ENCODE measurements around the gene ERF. TPM values are rescaled to one million over a fixed set of nuclear protein-coding genes. Genes with fewer than 3 reads are reported as not detected.

The ERF gene
- 62.7 and 73.9 TPM in 2 replicates for total RNA-seq (2021; fragmentation: NEBNext Ultra II Directional; extraction: Animal tissue kit (Norgen Biotek cat#: 25700))
- 43.7 and 67.6 TPM in 2 replicates for polyA plus RNA-seq (2011; rRNA removed)
- 45.9 TPM for polyA plus RNA-seq (2011; cell fraction: cytosol; rRNA removed)
- polyA plus RNA-seq (2011; cell fraction: nucleus; rRNA removed), result 144 TPM
- 39.2 to 53.3 TPM (median 50.3 TPM) in 4 replicates for polyA plus RNA-seq (2012, experiment 1 of 2)
- 34.9 TPM for polyA plus RNA-seq (2012, experiment 2 of 2)
- 40.5 TPM for polyA plus RNA-seq (2013, experiment 1 of 2)
- polyA plus RNA-seq (2013, experiment 2 of 2), result 40.3 TPM
- 20.2 and 23.3 TPM in 2 replicates for polyA minus RNA-seq (2011; rRNA and poly(A)+ RNA removed)
- polyA minus RNA-seq (2011; cell fraction: cytosol; rRNA and poly(A)+ RNA removed), result 39.0 TPM
- 34.2 TPM for polyA minus RNA-seq (2011; cell fraction: nucleus; rRNA and poly(A)+ RNA removed)
- long read RNA-seq, experiment 1, transcript ERF-201 (4 exons, 2,698 nt), result major isoform, 5 of 23 reads
- long read RNA-seq, experiment 1, partial matches to known transcripts, result 3 of 23 reads
- long read RNA-seq, experiment 1, other reads (novel, unspliced or antisense), result 9 of 23 reads
- long read RNA-seq, experiment 2, result 0 reads

- peaks cover 0 to 3% (median 2%) of the 10 kb centered on the region in 4 experiments; a peak in 2 of 7 replicates for H3K27me3 ChIP-seq (replicated peaks in 1 of 4; ENCODE audit: control insufficient read depth in 3 of 4, extremely low read depth in 1 of 4, insufficient read depth in 3 of 4, low read length in 3 of 4)
- H3K36me3 ChIP-seq (ENCODE audit: control insufficient read depth in 2 of 4, insufficient read depth in 4 of 4, low read length in 3 of 4), result peaks cover 0 to 2% (median under 1%) of the 10 kb centered on the region in 4 experiments; a peak in 2 of 8 replicates
- peak within 1 kb of the TSS; percentile 81; the same call in 1 of the 2 replicates for H2BK5ac ChIP-seq (ENCODE audit: low read depth, low read length)
- peaks cover 4 to 30% of the 10 kb centered on the region in 2 experiments; a peak in 3 of 4 replicates for H3K79me2 ChIP-seq (ENCODE audit: control insufficient read depth in 1 of 2, insufficient read depth in 2 of 2, low read length in 2 of 2)
- DNase-seq (ENCODE audit: low read depth in 1 of 2, low spot score in 2 of 2) (peak in 1 of 2 experiments; percentile 94), FAIRE-seq (no peak)
- H2BK12ac ChIP-seq (ENCODE audit: low read depth, low read length), result 0 out of 2 replicates have a peak within 1 kb of the TSS, but pooled peaks have one; percentile 39
- peaks cover 13% of the 10 kb centered on the region; the same call in 1 of the 2 replicates for H3K23me2 ChIP-seq (ENCODE audit: low read depth, low read length)
- peak within 1 kb of the TSS; percentile 71 to 81 (median 77) for H3K9ac ChIP-seq (replicated peaks in 1 of 4; ENCODE audit: extremely low read depth in 1 of 4, low read depth in 3 of 4, low read length in 3 of 4)
- H3K4me1 ChIP-seq (replicated peaks in 1 of 4; ENCODE audit: control insufficient read depth in 3 of 4, insufficient read depth in 4 of 4, low read length in 3 of 4), result peaks cover 11 to 29% (median 21%) of the 10 kb centered on the region in 4 experiments
- ChIA-PET POLR2A (ENCODE audit: partially characterized antibody) (interaction anchor here (1.1 to 2.1 kb wide), 6 partner anchors 8 to 27 kb away, joined by 4 to 14 read pairs (median 8); no protein-coding TSS in a partner anchor), CTCF (ENCODE audit: partially characterized antibody) (interaction anchor here (0.5 to 9.1 kb wide), 4 partner anchors 8 to 75 kb away, joined by 3 to 75 read pairs (median 30); no protein-coding TSS in a partner anchor)
- H2BK120ac ChIP-seq (replicated peaks; ENCODE audit: low read depth, low read length), result no peak within 1 kb of the TSS
- H3K18ac ChIP-seq (ENCODE audit: extremely low read depth, low read length), result peak within 1 kb of the TSS; percentile 76
- peak within 1 kb of the TSS; percentile 93 for H4K5ac ChIP-seq (ENCODE audit: insufficient read length, low read depth, low read length)
- no peak within 1 kb of the TSS for H2AFZ ChIP-seq (ENCODE audit: low read length)
- no peak within 1 kb of the TSS; the same call in 1 of the 2 replicates for H2BK20ac ChIP-seq (ENCODE audit: low read length)
- H3K56ac ChIP-seq (replicated peaks; ENCODE audit: insufficient read length, low read depth, low read length), result peak within 1 kb of the TSS; percentile 86
- no peak within 1 kb of the TSS for H2BK15ac ChIP-seq (ENCODE audit: low read length)
- H3K9me3 ChIP-seq (ENCODE audit: insufficient read depth in 2 of 2, low read depth in 1 of 2, low read length in 1 of 2), result no peaks in the 10 kb centered on the region
- no peak within 1 kb of the TSS for H3K23ac ChIP-seq (ENCODE audit: insufficient read length)
- H4K20me1 ChIP-seq (replicated peaks in 1 of 2; ENCODE audit: control insufficient read depth in 1 of 2, insufficient read depth in 2 of 2, low read length in 2 of 2), result peaks cover 3 to 12% of the 10 kb centered on the region in 2 experiments
- peak within 1 kb of the TSS; percentile 87 to 97 for H3K4me2 ChIP-seq (ENCODE audit: insufficient read depth in 1 of 2, low read depth in 2 of 2, low read length in 2 of 2)
- H2AK5ac ChIP-seq (ENCODE audit: low read depth, low read length), result no peak within 1 kb of the TSS
- no peak within 1 kb of the TSS for H3K14ac ChIP-seq (ENCODE audit: insufficient read length)
- H4K8ac ChIP-seq (ENCODE audit: extremely low read depth, insufficient read depth, low read length), result peak within 1 kb of the TSS; percentile 39
- WGBS, 2 experiments (ENCODE audit: extremely low coverage in 1 of 2, insufficient coverage in 1 of 2, insufficient read length in 1 of 2, insufficient replicate concordance in 2 of 2, low coverage in 1 of 2, low lambda C conversion rate in 2 of 2, missing lambda C conversion rate in 1 of 2), result 0% methylated on average over 11 of the region's 75 CpGs; no CpG with 5 or more reads in 1 of the 2 experiments
- peak within 1 kb of the TSS; percentile 91 for H4K91ac ChIP-seq (replicated peaks; ENCODE audit: insufficient read length, low read length)
- peak within 1 kb of the TSS; percentile 85 for H3K4ac ChIP-seq (replicated peaks; ENCODE audit: insufficient read length, low read depth, low read length)
- peak within 1 kb of the TSS; percentile 71 to 99 (median 78) for H3K4me3 ChIP-seq (ENCODE audit: extremely low read depth in 1 of 4, insufficient read depth in 2 of 4, low read depth in 3 of 4, low read length in 4 of 4)
- peaks cover 11% of the 10 kb centered on the region for H3K79me1 ChIP-seq (ENCODE audit: low read depth, low read length)
- peak within 1 kb of the TSS; percentile 89 for H3K27ac ChIP-seq (ENCODE audit: low read depth, low read length)
- peak; percentile 24; the same call in 1 of the 2 replicates for TF ChIP-seq BACH1 (IDR thresholded peaks at IDR 0.05; ENCODE audit: low read length)
- TF ChIP-seq RNF2 (IDR thresholded peaks at IDR 0.05; ENCODE audit: borderline replicate concordance, low read depth, low read length, missing control alignments, poor library complexity, severe bottlenecking), result no peak
- 0 out of 2 replicates have a peak, but pooled peaks have one; percentile 17 for TF ChIP-seq MAX (IDR thresholded peaks at IDR 0.05)
- peak; percentile 73 for TF ChIP-seq TAF1 (IDR thresholded peaks at IDR 0.05; ENCODE audit: low read depth, low read length)
- TF ChIP-seq SIN3A (conservative IDR thresholded peaks at IDR 0.05 in 1 of 2, IDR thresholded peaks at IDR 0.05 in 1 of 2; ENCODE audit: low read depth in 1 of 2, low read length in 2 of 2), result peak in 1 of 2 experiments; percentile 14; a peak in 1 of 4 replicates
- peak; percentile 60 for TF ChIP-seq PHF8 (conservative IDR thresholded peaks at IDR 0.05; ENCODE audit: low read depth, low read length)
Measured at GRCh38 chr19:42254850-42255765, at the start of gene ERF. Gene ERF, minus strand, starts transcription at chr19:42255128. Its CDS starts 129 bp downstream, at chr19:42254999.
